Motor neuron (in vitro differentiated cells): ENCODE measurements around the gene OR1F1. TPM values are rescaled to one million over a fixed set of nuclear protein-coding genes. Genes with fewer than 3 reads are reported as not detected.
A peak's percentile ranks its signal among the peaks of the same experiment; 100 is the strongest.
"Not testable (repeated sequence)": the region's sequence is repeated elsewhere in the genome, so short reads cannot be mapped to it uniquely, and the experiment has no call there.

ENCODE experiments used
- ATAC-seq, 8 experiments: fragments of 200-7000 bp; cut with Tn5 transposase; replicated peaks in 6 of 8; 2 replicates each; pipeline ENCODE4 v1.8.0; 2021; ENCODE audit warnings: mild to moderate bottlenecking in 8 of 8, moderate library complexity in 8 of 8
- H3K27ac ChIP-seq, 2 donors: fragments of 250-450 bp; sonication (Bioruptor Pico); 2 replicates each; pipeline ENCODE4 v1.9.0; 2021; ENCODE audit warnings: antibody characterized with exemption in 2 of 2, mild to moderate bottlenecking in 2 of 2, moderate library complexity in 1 of 2
- H3K4me1 ChIP-seq, 2 donors: fragments of 250-450 bp; sonication (Bioruptor Pico); replicated peaks in 1 of 2; 2 replicates each; pipeline ENCODE4 v1.6.1; 2021; ENCODE audit warnings: antibody characterized with exemption in 2 of 2, mild to moderate bottlenecking in 2 of 2, moderate library complexity in 1 of 2
- H3K4me3 ChIP-seq, 5 donors: fragments of 250-450 bp; sonication (Bioruptor Pico); 2 replicates each; pipeline ENCODE4 v1.9.0; 2021; ENCODE audit warnings: antibody characterized with exemption in 5 of 5, mild to moderate bottlenecking in 5 of 5, moderate library complexity in 4 of 5
- WGBS, 10 experiments: fragments of 450-650 bp; shearing (Covaris generic); methylation state at CpG; one replicate each; pipeline ENCODE4 v1.0.0; 2022; 5-methylcytosine and 5-hydroxymethylcytosine counted together
- in situ Hi-C, 9 experiments: fragments of 400-800 bp; cut with MboI; loops; one replicate each; pipeline ENCODE4 v1.15.0; 2021; ENCODE audit warnings: low sequenced_read_pairs in 9 of 9, low pct_unique_long_range_greater_than_20kb in 2 of 9; ENCODE audit not compliant: unreplicated experiment in 9 of 9
- total RNA-seq, 8 experiments: library from RNA; unstranded; fragments of 300-600 nt; gene quantifications; 2 replicates each; pipeline versions ENCODE4 v1.2.3 to v1.2.4, GENCODE V29; 2022

The OR1F1 gene
- total RNA-seq, 8 experiments from 2014 or later: 0.32 to 1.4 (median 0.85) TPM; not detected in 4

GRCh38 chr16:3183445-3184139 is 4.4 kb upstream of the OR1F1 start:
- ATAC-seq: peak in 2 of 8 experiments; percentile 4 to 7
- WGBS, 10 experiments: 0 to 25% (median 0%) methylated on average over 1 to 8 of the region's 42 CpGs; no CpG with 5 or more reads in 2 of the 10 experiments
- peaks cover 0 to 4% of the 10 kb centered on the region in 2 donors for H3K4me1 ChIP-seq
- no peak overlapping the region for H3K27ac ChIP-seq
- in situ Hi-C loops: no loop called here
- H3K4me3 ChIP-seq: peak overlapping the region; percentile 11 to 40 (median 22)

GRCh38 chr16:3186946-3187690 is 886 bp upstream of the OR1F1 start:
- in situ Hi-C loops: no loop called here
- Histone ChIP-seq H3K27ac (no peak overlapping the region), H3K4me3 (peak overlapping the region in 1 of 5 donors; percentile 97), H3K4me1 (peaks cover 0 to 8% of the 10 kb centered on the region in 2 donors)
- ATAC-seq: no peak
- WGBS, 10 experiments: 46 to 93% (median 68%) methylated on average over 2 to 18 of the region's 23 CpGs

- in situ Hi-C loops: no loop called here
- Histone ChIP-seq H3K4me1 (peaks cover 0 to 7% of the 10 kb centered on the region in 2 donors), H3K4me3 (peak overlapping the region; percentile 43 to 97 (median 56)), H3K27ac (no peak overlapping the region)
- peak in 2 of 8 experiments; percentile 0 to 27 for ATAC-seq
- WGBS, 10 experiments: 0 to 20% (median 6%) methylated on average over 1 to 4 of the region's 13 CpGs; no CpG with 5 or more reads in 7 of the 10 experiments
These were observed 596 bp downstream of the OR1F1 start for GRCh38 chr16:3188675-3188924.

GRCh38 chr16:3188925-3189825 is 1.2 kb downstream of the OR1F1 start:
- Histone ChIP-seq H3K4me1 (peaks cover 0 to 5% of the 10 kb centered on the region in 2 donors), H3K27ac (no peak overlapping the region), H3K4me3 (peak overlapping the region; percentile 43 to 97 (median 56))
- in situ Hi-C loops: no loop called here
- ATAC-seq: peak; percentile 36 to 60 (median 52)
- WGBS, 10 experiments: 0 to 7% (median 1%) methylated on average over 5 to 31 of the region's 61 CpGs; no CpG with 5 or more reads in 1 of the 10 experiments

- peak overlapping the region in 3 of 5 donors; percentile 56 to 97 (median 56) for H3K4me3 ChIP-seq
- WGBS, 10 experiments: 0 to 40% (median 9%) methylated on average over 1 to 9 of the region's 11 CpGs; no CpG with 5 or more reads in 2 of the 10 experiments
- H3K4me1 ChIP-seq: peaks cover 0 to 5% of the 10 kb centered on the region in 2 donors
- in situ Hi-C loops: no loop called here
- H3K27ac ChIP-seq: no peak overlapping the region
- ATAC-seq: no peak
These were observed 1.9 kb downstream of the OR1F1 start for GRCh38 chr16:3189869-3190268.

- peak in 1 of 8 experiments; percentile 1 for ATAC-seq
- H3K4me1 ChIP-seq: peaks cover 0 to 5% of the 10 kb centered on the region in 2 donors
- in situ Hi-C loops: no loop called here
- WGBS, 10 experiments: 0 to 19% (median 6%) methylated on average over 2 to 13 of the region's 16 CpGs; no CpG with 5 or more reads in 1 of the 10 experiments
- peak overlapping the region in 3 of 5 donors; percentile 8 to 28 (median 13) for H3K4me3 ChIP-seq
- H3K27ac ChIP-seq: no peak overlapping the region
These were observed 2.9 kb downstream of the OR1F1 start for GRCh38 chr16:3190949-3191353.

- in situ Hi-C loops: no loop called here
- Histone ChIP-seq H3K27ac (no peak overlapping the region), H3K4me1 (peaks cover 0 to 5% of the 10 kb centered on the region in 2 donors), H3K4me3 (no peak overlapping the region)
- WGBS, 10 experiments: 27 to 100% (median 74%) methylated on average over 4 to 24 of the region's 36 CpGs; no CpG with 5 or more reads in 2 of the 10 experiments
- no peak for ATAC-seq
These were observed 4.5 kb downstream of the OR1F1 start for GRCh38 chr16:3192476-3193019.

- Histone ChIP-seq H3K4me1 (peaks cover 0 to 5% of the 10 kb centered on the region in 2 donors), H3K4me3 (no peak overlapping the region), H3K27ac (no peak overlapping the region)
- ATAC-seq: no peak
- in situ Hi-C loops: no loop called here
- WGBS, 10 experiments: 48 to 100% (median 77%) methylated on average over 1 to 31 of the region's 49 CpGs; no CpG with 5 or more reads in 1 of the 10 experiments
These were observed 5.5 kb downstream of the OR1F1 start for GRCh38 chr16:3193221-3194212.

- WGBS, 10 experiments: 36 to 88% (median 73%) methylated on average over 2 to 16 of the region's 20 CpGs
- in situ Hi-C loops: no loop called here
- ATAC-seq: no peak
- Histone ChIP-seq H3K27ac (no peak overlapping the region), H3K4me3 (no peak overlapping the region), H3K4me1 (peaks cover 0 to 5% of the 10 kb centered on the region in 2 donors)
These were observed 6.8 kb downstream of the OR1F1 start for GRCh38 chr16:3194792-3195191.

GRCh38 chr16:3195975-3196374 is 8.0 kb downstream of the OR1F1 start:
- 6 to 78% (median 52%) methylated on average over 2 to 9 of the region's 10 CpGs; no CpG with 5 or more reads in 2 of the 10 experiments for WGBS, 10 experiments
- H3K27ac ChIP-seq: no peak overlapping the region
- peaks cover 0 to 5% of the 10 kb centered on the region in 2 donors for H3K4me1 ChIP-seq
- no peak overlapping the region for H3K4me3 ChIP-seq
- ATAC-seq: no peak
- in situ Hi-C loops: no loop called here

GRCh38 chr16:3197694-3198333 is 9.8 kb downstream of the OR1F1 start:
- H3K27ac ChIP-seq, in situ Hi-C loops, H3K4me3 ChIP-seq, H3K4me1 ChIP-seq, ATAC-seq: not testable (repeated sequence)
- WGBS, 10 experiments: 0 to 67% (median 10%) methylated on average over 1 to 2 of the region's 3 CpGs; no CpG with 5 or more reads in 7 of the 10 experiments
